GM23248 (cell line): ENCODE results near the gene HEATR5A.

ENCODE experiments used
- EZH2 ChIP-seq: fragments of 200-600 bp; sonication (generic); IDR thresholded peaks from 2 replicates; pipeline ENCODE4 v1.6.1; 2018; ENCODE audit warnings: antibody characterized with exemption, mild to moderate bottlenecking; ENCODE audit not compliant: insufficient read depth, poor library complexity, severe bottlenecking
- EZH2phosphoT487 ChIP-seq: fragments of 200-600 bp; sonication (generic); IDR thresholded peaks from 2 replicates; pipeline ENCODE4 v1.6.1; 2018; ENCODE audit warnings: antibody characterized with exemption, moderate library complexity, mild to moderate bottlenecking, low read depth; ENCODE audit not compliant: insufficient read depth

- TF ChIP-seq EZH2phosphoT487 (no peak), EZH2 (no peak)
Measured at GRCh38 chr14:31300883-31301282, 119.5 kb downstream of the HEATR5A start.
